ENCODE data around the gene TRIM45.

TRIM45 gene

GRCh38 chr1:117128323-117129079, 7.0 kb upstream of the TRIM45 start:
- Histone ChIP-seq H3K27me3 (ENCODE audit: insufficient read depth, low read depth, severe bottlenecking) (no peaks in the 10 kb centered on the region), H3K4me3 (ENCODE audit: low read depth, low read length) (no peak overlapping the region), H3K27ac (no peak overlapping the region), H3K36me3 (no peaks in the 10 kb centered on the region), H3K9me3 (ENCODE audit: severe bottlenecking) (no peaks in the 10 kb centered on the region)
- no peak for DNase-seq
- 0 out of 2 replicates have a peak, but pooled peaks have one; percentile 6 for TF ChIP-seq CTCF (IDR thresholded peaks at IDR 0.05; ENCODE audit: low read depth, low read length)

- Histone ChIP-seq H3K27me3 (ENCODE audit: insufficient read depth, low read depth, severe bottlenecking) (no peaks in the 10 kb centered on the region), H3K27ac (no peak overlapping the region), H3K9me3 (ENCODE audit: severe bottlenecking) (no peaks in the 10 kb centered on the region), H3K4me3 (ENCODE audit: low read depth, low read length) (no peak overlapping the region), H3K36me3 (no peaks in the 10 kb centered on the region)
- no peak for DNase-seq
- no peak for TF ChIP-seq CTCF (IDR thresholded peaks at IDR 0.05; ENCODE audit: low read depth, low read length)
Observed at GRCh38 chr1:117127795-117128194, 6.2 kb upstream of the TRIM45 start.

DNA sequence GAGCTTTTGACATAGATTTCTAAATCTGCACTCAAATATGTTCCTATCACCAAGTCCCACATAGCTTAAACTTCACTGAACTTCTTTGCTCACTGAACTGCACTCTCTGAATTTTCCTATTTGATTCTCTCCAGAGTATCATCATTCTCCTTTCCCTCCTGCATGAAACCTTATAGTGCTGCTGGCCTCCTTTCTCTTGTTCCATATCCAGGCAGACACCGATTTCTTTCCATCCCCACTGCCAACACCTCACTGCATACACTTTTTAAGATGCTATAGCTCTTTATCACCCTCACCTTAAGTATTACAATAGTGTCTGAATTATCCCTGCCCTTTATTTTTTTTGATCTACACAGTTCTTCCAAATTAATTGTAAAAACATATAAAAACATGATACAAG, 3.1 kb upstream of the TRIM45 start:
- Histone ChIP-seq H3K9me3 (ENCODE audit: severe bottlenecking) (no peaks in the 10 kb centered on the region), H3K36me3 (no peaks in the 10 kb centered on the region; the same call in 1 of the 2 replicates), H3K27me3 (ENCODE audit: insufficient read depth, low read depth, severe bottlenecking) (no peaks in the 10 kb centered on the region), H3K4me3 (ENCODE audit: low read depth, low read length) (no peak overlapping the region), H3K27ac (no peak overlapping the region)
- no peak for DNase-seq
- no peak for TF ChIP-seq CTCF (IDR thresholded peaks at IDR 0.05; ENCODE audit: low read depth, low read length)

DNA sequence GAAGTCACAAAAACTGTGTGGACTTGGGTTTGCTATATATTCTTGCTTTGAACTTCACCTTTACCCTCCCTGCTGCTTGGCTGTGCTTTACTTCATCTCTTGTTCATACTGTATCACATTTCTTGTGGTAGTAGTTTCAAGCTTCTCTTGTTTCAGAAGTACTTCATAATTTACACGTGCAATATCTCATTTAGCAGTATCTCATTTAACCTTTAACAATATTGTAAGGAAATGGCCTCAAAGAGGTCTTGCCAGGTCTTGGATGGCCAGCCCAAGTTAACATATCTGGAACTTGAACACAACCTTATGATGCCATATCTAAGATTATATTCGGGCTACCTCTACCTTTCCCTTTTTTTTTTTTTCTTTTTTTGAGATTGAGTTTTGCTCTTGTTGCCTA, 1.7 kb upstream of the TRIM45 start:
- Histone ChIP-seq H3K36me3 (no peaks in the 10 kb centered on the region; the same call in 1 of the 2 replicates), H3K9me3 (ENCODE audit: severe bottlenecking) (no peaks in the 10 kb centered on the region), H3K27me3 (ENCODE audit: insufficient read depth, low read depth, severe bottlenecking) (no peaks in the 10 kb centered on the region), H3K4me3 (ENCODE audit: low read depth, low read length) (no peak overlapping the region), H3K27ac (no peak overlapping the region)
- no peak for TF ChIP-seq CTCF (IDR thresholded peaks at IDR 0.05; ENCODE audit: low read depth, low read length)
- DNase-seq: no peak

GRCh38 chr1:117122330-117123025, 929 bp upstream of the TRIM45 start:
- DNase-seq: no peak
- H3K36me3 ChIP-seq: no peaks in the 10 kb centered on the region; the same call in 1 of the 2 replicates
- peak overlapping the region; percentile 98 for H3K27ac ChIP-seq
- no peak overlapping the region for H3K4me3 ChIP-seq (ENCODE audit: low read depth, low read length)
- TF ChIP-seq CTCF (IDR thresholded peaks at IDR 0.05; ENCODE audit: low read depth, low read length): no peak
- H3K27me3 ChIP-seq (ENCODE audit: insufficient read depth, low read depth, severe bottlenecking): no peaks in the 10 kb centered on the region
- H3K9me3 ChIP-seq (ENCODE audit: severe bottlenecking): no peaks in the 10 kb centered on the region
